Activated T-helper 1 cell treated with anti-CD3 and anti-CD28 coated beads, Interleukin-2, amount 50 U/mL, for 16 hours (primary cell): Measurements from ENCODE around the gene E2F1.
"Not testable (repeated sequence)": the region's sequence is repeated elsewhere in the genome, so short reads cannot be mapped to it uniquely, and the experiment has no call there.

Source experiments
- DNase-seq, 2 donors: peaks; one replicate each; pipeline ENCODE4 v3.0.0-alpha.2; 2020; ENCODE audit warnings: low read depth in 1 of 2, low spot score in 1 of 2

The E2F1 gene

GRCh38 chr20:33645072-33645358 is 41.2 kb downstream of the E2F1 start:
- DNase-seq, result no peak

GRCh38 chr20:33644313-33645071 is 41.7 kb downstream of the E2F1 start:
- no peak for DNase-seq

- no peak for DNase-seq
Observed at GRCh38 chr20:33640287-33640686, 45.9 kb downstream of the E2F1 start.

- no peak for DNase-seq
Observed at GRCh38 chr20:33636776-33637175, 49.4 kb downstream of the E2F1 start.

GRCh38 chr20:33635341-33635740 is 50.8 kb downstream of the E2F1 start:
- no peak for DNase-seq

- not testable (repeated sequence) for DNase-seq
Observed at GRCh38 chr20:33631910-33632309, 54.3 kb downstream of the E2F1 start.

- no peak for DNase-seq
Observed at GRCh38 chr20:33630507-33630906, 55.7 kb downstream of the E2F1 start.

- no peak for DNase-seq
Observed at GRCh38 chr20:33629979-33630378, 56.2 kb downstream of the E2F1 start.

- no peak for DNase-seq
Observed at GRCh38 chr20:33629533-33629932, 56.7 kb downstream of the E2F1 start.

GRCh38 chr20:33627577-33628216 is 58.5 kb downstream of the E2F1 start:
- no peak for DNase-seq

GRCh38 chr20:33626190-33626589 is 60.0 kb downstream of the E2F1 start:
- DNase-seq, result no peak
